HG03354 (cell line): ENCODE measurements around the gene ZNF217.
"Not testable (repeated sequence)": the region's sequence is repeated elsewhere in the genome, so short reads cannot be mapped to it uniquely, and the experiment has no call there.

Experiments
- ATAC-seq: cut with Tn5 transposase; IDR thresholded peaks from one replicate; pipeline ENCODE4 v1.9.1; 2021; ENCODE audit warnings: mild to moderate bottlenecking; ENCODE audit not compliant: unreplicated experiment, poor library complexity, severe bottlenecking

The ZNF217 gene

GRCh38 chr20:53622247-53623133, 28.9 kb upstream of the ZNF217 start:
- ATAC-seq: peak; percentile 32

- no peak for ATAC-seq
Observed at GRCh38 chr20:53621482-53622246, 28.0 kb upstream of the ZNF217 start.

- not testable (repeated sequence) for ATAC-seq
Observed at GRCh38 chr20:53618490-53619000, 24.9 kb upstream of the ZNF217 start.

GRCh38 chr20:53617791-53618489, 24.3 kb upstream of the ZNF217 start:
- no peak for ATAC-seq

- not testable (repeated sequence) for ATAC-seq
Observed at GRCh38 chr20:53616489-53616888, 22.9 kb upstream of the ZNF217 start.

GRCh38 chr20:53613748-53614147, 20.1 kb upstream of the ZNF217 start:
- no peak for ATAC-seq

- ATAC-seq: not testable (repeated sequence)
Observed at GRCh38 chr20:53612289-53612688, 18.6 kb upstream of the ZNF217 start.

- no peak for ATAC-seq
Observed at GRCh38 chr20:53611449-53611894, 17.8 kb upstream of the ZNF217 start.

- peak; percentile 58 for ATAC-seq
Observed at GRCh38 chr20:53609491-53610445, 16.1 kb upstream of the ZNF217 start.

- ATAC-seq: no peak
Observed at GRCh38 chr20:53608456-53609452, 15.1 kb upstream of the ZNF217 start.

GRCh38 chr20:53608071-53608455, 14.4 kb upstream of the ZNF217 start:
- no peak for ATAC-seq

GRCh38 chr20:53606364-53606985, 12.8 kb upstream of the ZNF217 start:
- ATAC-seq: no peak

GRCh38 chr20:53605401-53605800, 11.8 kb upstream of the ZNF217 start:
- not testable (repeated sequence) for ATAC-seq

- not testable (repeated sequence) for ATAC-seq
Observed at GRCh38 chr20:53604846-53605245, 11.2 kb upstream of the ZNF217 start.

- ATAC-seq: no peak
Observed at GRCh38 chr20:53602661-53603060, 9.0 kb upstream of the ZNF217 start.

GRCh38 chr20:53599910-53600632, 6.4 kb upstream of the ZNF217 start:
- ATAC-seq: no peak

GRCh38 chr20:53599378-53599777, 5.7 kb upstream of the ZNF217 start:
- ATAC-seq: no peak
